Nephron (organoid): ENCODE results near the gene TARS3.
"Not testable (repeated sequence)": the region's sequence is repeated elsewhere in the genome, so short reads cannot be mapped to it uniquely, and the experiment has no call there.

Experiments used
- H3K27ac Mint-ChIP-seq, 3 experiments: 2 replicates each; pipeline ENCODE4 v1.8.0; 2020; ENCODE audit warnings: mixed read lengths in 3 of 3, mild to moderate bottlenecking in 2 of 3, moderate library complexity in 1 of 3
- H3K27me3 Mint-ChIP-seq: 2 replicates; pipeline ENCODE4 v1.8.0; 2021; ENCODE audit warnings: low read depth, mild to moderate bottlenecking, moderate library complexity, mixed read lengths
- H3K36me3 Mint-ChIP-seq: 2 replicates; pipeline ENCODE4 v1.8.0; 2020; ENCODE audit warnings: low read depth, mixed read lengths
- H3K4me1 Mint-ChIP-seq: 2 replicates; pipeline ENCODE4 v1.8.0; 2020; ENCODE audit warnings: mixed read lengths
- H3K4me3 Mint-ChIP-seq, 3 experiments: 2 replicates each; pipeline ENCODE4 v1.8.0; 2020; ENCODE audit warnings: mild to moderate bottlenecking in 3 of 3, mixed read lengths in 3 of 3, moderate library complexity in 2 of 3
- H3K9me3 Mint-ChIP-seq: 2 replicates; pipeline ENCODE4 v1.8.0; 2020; ENCODE audit warnings: mixed read lengths
- CTCF ChIP-seq, 3 experiments: fragments of 200-600 bp; sonication (generic); IDR thresholded peaks; one replicate each; pipeline ENCODE4 v1.5.0; 2021; ENCODE audit warnings: antibody characterized with exemption in 3 of 3; ENCODE audit not compliant: unreplicated experiment in 3 of 3

The TARS3 gene

GRCh38 chr15:101637919-101638318, 86.4 kb downstream of the TARS3 start:
- Mint-ChIP-seq H3K27me3 (no peaks in the 10 kb centered on the region), H3K4me3 (no peak overlapping the region), H3K4me1 (peaks cover 16% of the 10 kb centered on the region), H3K9me3 (no peaks in the 10 kb centered on the region), H3K36me3 (peaks cover 35% of the 10 kb centered on the region), H3K27ac (no peak overlapping the region)
- TF ChIP-seq CTCF (IDR thresholded peaks at IDR 0.05; ENCODE audit: unreplicated experiment in 3 of 3): no peak

- Mint-ChIP-seq H3K4me3 (no peak overlapping the region), H3K36me3 (peaks cover 32% of the 10 kb centered on the region), H3K9me3 (no peaks in the 10 kb centered on the region), H3K27me3 (no peaks in the 10 kb centered on the region), H3K4me1 (peaks cover 14% of the 10 kb centered on the region), H3K27ac (no peak overlapping the region)
- no peak for TF ChIP-seq CTCF (IDR thresholded peaks at IDR 0.05; ENCODE audit: unreplicated experiment in 3 of 3)
Measured at GRCh38 chr15:101637516-101637915, 86.8 kb downstream of the TARS3 start.

DNA sequence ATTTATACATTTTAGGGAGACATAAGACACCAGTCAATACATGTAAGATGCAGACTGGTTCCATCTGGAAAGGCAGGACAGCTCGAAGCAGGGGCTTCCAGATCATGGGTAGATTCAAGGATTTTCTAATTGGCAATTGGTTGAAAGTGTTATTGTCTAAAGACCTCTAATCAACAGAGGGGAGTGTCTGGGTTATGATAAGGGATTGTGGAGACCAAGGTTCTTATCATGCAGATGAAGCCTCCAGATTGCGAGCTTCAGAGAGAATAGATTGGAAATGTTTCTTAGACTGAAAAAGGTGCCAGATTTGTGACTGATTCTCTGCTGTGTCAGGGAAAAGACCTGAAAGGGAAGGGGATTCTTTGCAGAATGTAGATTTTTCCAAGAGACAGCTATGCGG, 87.2 kb downstream of the TARS3 start:
- Mint-ChIP-seq H3K9me3 (no peaks in the 10 kb centered on the region), H3K4me3 (no peak overlapping the region), H3K27ac (no peak overlapping the region), H3K36me3 (peaks cover 27% of the 10 kb centered on the region), H3K27me3 (no peaks in the 10 kb centered on the region), H3K4me1 (peaks cover 10% of the 10 kb centered on the region)
- no peak for TF ChIP-seq CTCF (IDR thresholded peaks at IDR 0.05; ENCODE audit: unreplicated experiment in 3 of 3)

- Mint-ChIP-seq H3K9me3 (no peaks in the 10 kb centered on the region), H3K36me3 (peaks cover 25% of the 10 kb centered on the region), H3K27ac (peak overlapping the region; percentile 3 to 71 (median 27)), H3K4me1 (peaks cover 4% of the 10 kb centered on the region), H3K4me3 (no peak overlapping the region), H3K27me3 (no peaks in the 10 kb centered on the region)
- TF ChIP-seq CTCF (IDR thresholded peaks at IDR 0.05; ENCODE audit: unreplicated experiment in 3 of 3): no peak
Measured at GRCh38 chr15:101635944-101636727, 88.1 kb downstream of the TARS3 start.

DNA sequence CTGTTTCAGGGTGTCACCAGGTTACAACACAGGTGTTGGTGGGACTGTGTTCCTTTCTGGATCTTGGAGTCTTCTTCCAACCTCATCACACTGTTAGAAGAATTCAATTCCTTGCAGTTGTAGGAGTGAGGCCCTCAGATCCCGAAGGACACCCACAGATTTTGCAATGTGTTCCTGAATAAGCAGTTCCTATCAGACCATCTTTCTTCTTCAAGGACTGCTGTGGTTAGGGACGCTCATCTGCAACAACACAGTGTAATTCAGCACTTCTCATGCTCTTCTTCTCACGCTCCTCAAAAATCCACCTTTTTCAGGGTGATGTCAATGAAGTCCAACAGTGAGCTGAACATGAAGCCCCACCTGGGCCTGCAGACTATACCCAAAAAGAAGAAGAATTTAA, 90.9 kb downstream of the TARS3 start:
- Mint-ChIP-seq H3K27ac (no peak overlapping the region), H3K36me3 (no peaks in the 10 kb centered on the region), H3K9me3 (no peaks in the 10 kb centered on the region), H3K27me3 (no peaks in the 10 kb centered on the region), H3K4me3 (no peak overlapping the region), H3K4me1 (no peaks in the 10 kb centered on the region)
- no peak for TF ChIP-seq CTCF (IDR thresholded peaks at IDR 0.05; ENCODE audit: unreplicated experiment in 3 of 3)

GRCh38 chr15:101626729-101627128, 97.5 kb downstream of the TARS3 start:
- not testable (repeated sequence) for H3K27me3 Mint-ChIP-seq, H3K27ac Mint-ChIP-seq, H3K4me1 Mint-ChIP-seq, H3K4me3 Mint-ChIP-seq
- peaks cover 40% of the 10 kb centered on the region for H3K36me3 Mint-ChIP-seq
- peaks cover 28% of the 10 kb centered on the region for H3K9me3 Mint-ChIP-seq
